Esophagus squamous epithelium (tissue), 5 donors: ENCODE results near the gene COPS8. TPM values are rescaled to one million over a fixed set of nuclear protein-coding genes. Genes with fewer than 3 reads are reported as not detected.
A peak's percentile ranks its signal among the peaks of the same experiment; 100 is the strongest.

Experiments
- DNase-seq: peaks from one replicate; lab custom pipeline; 2025; lab: John Stamatoyannopoulos, UW
- H3K27ac ChIP-seq, 4 donors: fragments of 200-600 bp; sonication (generic); one replicate each; pipeline ENCODE4 v1.5.1; 2016 to 2019; ENCODE audit warnings: mild to moderate bottlenecking in 1 of 4
- H3K27me3 ChIP-seq, 4 donors: fragments of 200-600 bp; sonication (generic); 1 replicate in 3 of 4; 2 replicates in 1 of 4; pipeline versions ENCODE4 v1.5.1 to v1.6.0; 2017 to 2021; ENCODE audit warnings: antibody characterized with exemption in 1 of 4
- H3K36me3 ChIP-seq, 3 donors: fragments of 200-600 bp; sonication (generic); one replicate each; pipeline ENCODE4 v1.5.1; 2016 to 2019
- H3K4me1 ChIP-seq, 3 donors: fragments of 200-600 bp; sonication (generic); one replicate each; pipeline ENCODE4 v1.5.1; 2017 to 2019
- H3K4me3 ChIP-seq, 4 donors: fragments of 200-600 bp; sonication (generic); 1 replicate in 3 of 4; 2 replicates in 1 of 4; pipeline ENCODE4 v1.5.1; 2016 to 2019; ENCODE audit warnings: mild to moderate bottlenecking in 2 of 4, moderate library complexity in 1 of 4
- H3K9me3 ChIP-seq, 3 donors: fragments of 200-600 bp; sonication (generic); one replicate each; pipeline ENCODE4 v1.5.1; 2016 to 2019
- CTCF ChIP-seq, 6 experiments: fragments of 450-650 bp in 4 of 6; fragments of 200-600 bp in 2 of 6; sonication (generic) in 2 of 6; IDR thresholded peaks; one replicate each; pipeline ENCODE4 v1.5.1; 2016 to 2019; ENCODE audit warnings: antibody characterized with exemption in 6 of 6, mild to moderate bottlenecking in 4 of 6, moderate library complexity in 4 of 6
- POLR2A ChIP-seq, 4 donors: fragments of 450-650 bp; IDR thresholded peaks; one replicate each; pipeline ENCODE4 v1.6.1; 2017; ENCODE audit warnings: antibody characterized with exemption in 4 of 4, mild to moderate bottlenecking in 4 of 4, moderate library complexity in 3 of 4
- WGBS, 2 donors: methylation state at CpG; one replicate each; pipeline ENCODE4 v1.1.5; 2018; 5-methylcytosine and 5-hydroxymethylcytosine counted together
- intact Hi-C: fragments of 100-400 bp; cut with DNase I; formaldehyde crosslinking; loops from one replicate; pipeline ENCODE4 v1.15.0; 2022
- total RNA-seq, 4 donors: library from RNA; depleted of rRNA; stranded (reverse); fragments of >200 nt; gene quantifications; one replicate each; pipeline ENCODE4 v1.1.0, GENCODE V29; 2016
- donor health status: DM: yes; HTN: yes; CAD: no.

The COPS8 gene
- total RNA-seq, 4 donors from 2014 or later, result 26.9 to 69.0 (median 54.6) TPM

GRCh38 chr2:237072067-237072931 is 13.4 kb upstream of the COPS8 start:
- Histone ChIP-seq H3K4me1 (peaks cover 0 to 4% (median 0%) of the 10 kb centered on the region in 3 donors), H3K9me3 (no peaks in the 10 kb centered on the region), H3K36me3 (no peaks in the 10 kb centered on the region), H3K4me3 (no peak overlapping the region), H3K27ac (no peak overlapping the region), H3K27me3 (no peaks in the 10 kb centered on the region)
- no peak for DNase-seq
- intact Hi-C loops, result loop anchor here (5.0 kb wide), 1 partner anchor 730 kb away; no protein-coding TSS in a partner anchor
- TF ChIP-seq POLR2A (IDR thresholded peaks at IDR 0.05) (no peak), CTCF (IDR thresholded peaks at IDR 0.05) (peak; percentile 89 to 99 (median 92))
- WGBS, 2 donors, result 72 to 77% methylated on average over 11 to 21 of the region's 24 CpGs

GRCh38 chr2:237073552-237073951 is 12.1 kb upstream of the COPS8 start:
- no peak overlapping the region for H3K27ac ChIP-seq
- no peaks in the 10 kb centered on the region for H3K9me3 ChIP-seq
- intact Hi-C loops, result loop anchor here (5.0 kb wide), 1 partner anchor 731 kb away; no protein-coding TSS in a partner anchor
- H3K27me3 ChIP-seq, result no peaks in the 10 kb centered on the region
- H3K4me3 ChIP-seq, result no peak overlapping the region
- no peak for DNase-seq
- WGBS, 2 donors, result 33 to 67% methylated on average over 4 of the region's 4 CpGs
- no peaks in the 10 kb centered on the region for H3K36me3 ChIP-seq
- peaks cover 0 to 4% (median 0%) of the 10 kb centered on the region in 3 donors for H3K4me1 ChIP-seq
- no peak for TF ChIP-seq CTCF (IDR thresholded peaks at IDR 0.05)
- no peak for TF ChIP-seq POLR2A (IDR thresholded peaks at IDR 0.05)

GRCh38 chr2:237074211-237074993 is 11.3 kb upstream of the COPS8 start:
- Histone ChIP-seq H3K9me3 (no peaks in the 10 kb centered on the region), H3K4me3 (no peak overlapping the region), H3K27me3 (no peaks in the 10 kb centered on the region), H3K36me3 (no peaks in the 10 kb centered on the region), H3K4me1 (peaks cover 0 to 4% (median 0%) of the 10 kb centered on the region in 3 donors), H3K27ac (no peak overlapping the region)
- TF ChIP-seq CTCF (IDR thresholded peaks at IDR 0.05) (no peak), POLR2A (IDR thresholded peaks at IDR 0.05) (no peak)
- WGBS, 2 donors, result 64 to 80% methylated on average over 7 of the region's 7 CpGs
- intact Hi-C loops, result loop anchor here (5.0 kb wide), 1 partner anchor 732 kb away; no protein-coding TSS in a partner anchor
- DNase-seq, result no peak

GRCh38 chr2:237075749-237076599 is 9.7 kb upstream of the COPS8 start:
- no peak overlapping the region for H3K4me3 ChIP-seq
- no peaks in the 10 kb centered on the region for H3K27me3 ChIP-seq
- TF ChIP-seq CTCF (IDR thresholded peaks at IDR 0.05) (no peak), POLR2A (IDR thresholded peaks at IDR 0.05) (no peak)
- H3K4me1 ChIP-seq, result peaks cover 0 to 4% (median 0%) of the 10 kb centered on the region in 3 donors
- no peaks in the 10 kb centered on the region for H3K36me3 ChIP-seq
- WGBS, 2 donors, result 74 to 77% methylated on average over 4 to 9 of the region's 9 CpGs
- no peaks in the 10 kb centered on the region for H3K9me3 ChIP-seq
- H3K27ac ChIP-seq, result no peak overlapping the region
- no peak for DNase-seq
- intact Hi-C loops, result no loop called here
